ENCODE measurements around the gene IQSEC2.

Gene IQSEC2

DNA sequence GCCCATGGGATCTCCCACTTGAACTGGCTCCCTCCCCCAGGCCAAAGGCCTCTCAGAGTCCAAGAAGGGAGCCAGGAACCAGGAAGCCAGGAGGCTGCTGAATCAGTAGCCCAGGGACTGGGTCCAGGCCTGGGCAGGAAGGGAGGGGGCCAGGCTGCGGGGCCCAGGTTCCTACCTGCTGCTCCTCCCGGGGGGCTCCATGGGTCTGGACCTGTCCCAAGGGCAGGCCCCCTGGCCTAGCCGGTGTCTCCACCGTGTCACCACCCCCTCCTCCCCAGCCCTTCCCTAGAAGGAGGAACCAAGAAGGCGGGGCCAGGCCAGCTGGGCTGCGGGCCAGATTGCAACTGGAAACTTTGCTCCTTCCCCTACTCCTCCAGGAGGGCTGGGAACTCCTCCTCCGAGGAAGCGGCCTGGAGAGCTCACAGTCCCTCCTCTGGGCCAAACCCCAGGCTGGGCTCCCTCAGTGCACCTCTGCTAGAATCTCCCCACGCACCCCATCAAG is at the start of gene IQSEC2:
Gene IQSEC2, minus strand, starts transcription at position 264 of the 502 bp plus-strand sequence.
- DNase-seq (ENCODE audit: low read depth in 2 of 2): no peak

DNA sequence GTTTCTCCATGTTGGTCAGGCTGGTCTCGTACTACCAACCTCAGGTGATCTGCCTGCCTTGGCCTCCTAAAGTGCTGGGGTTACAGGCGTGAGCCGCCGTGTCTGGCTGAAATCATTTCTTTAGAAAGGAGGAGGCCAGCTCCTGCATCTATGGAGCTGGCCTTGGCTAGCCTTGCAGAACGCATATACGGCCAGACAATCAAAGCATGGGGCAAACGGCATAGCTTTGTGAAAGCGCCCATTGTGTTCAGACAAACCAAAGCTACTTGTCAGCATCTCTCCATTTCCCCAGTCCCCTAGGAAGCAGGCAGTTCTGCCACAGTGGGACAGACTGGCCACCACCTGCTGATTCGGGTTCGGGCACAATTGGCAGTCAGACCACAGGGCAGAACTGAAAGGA is 48.9 kb upstream of the IQSEC2 start:
- DNase-seq (ENCODE audit: low read depth in 2 of 2): no peak

DNA sequence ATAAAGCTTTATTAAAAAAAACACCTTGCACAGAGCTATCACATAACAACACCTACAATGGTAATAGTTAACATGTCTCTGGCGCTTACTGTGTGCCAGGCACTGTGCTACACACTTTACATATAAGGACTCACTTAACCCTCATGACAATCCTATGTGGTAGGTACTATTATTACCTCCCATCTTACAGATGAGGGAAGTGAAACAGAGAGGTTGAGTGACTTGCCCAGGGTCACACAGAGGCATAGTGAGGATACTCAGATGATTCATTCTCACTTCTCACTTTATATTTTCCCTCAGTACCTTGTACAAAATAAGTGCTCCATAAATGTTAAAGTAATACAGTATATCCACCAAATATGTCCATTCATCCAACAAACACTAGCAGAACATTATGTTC is 43.4 kb upstream of the IQSEC2 start:
- no peak for DNase-seq (ENCODE audit: low read depth in 2 of 2)

DNA sequence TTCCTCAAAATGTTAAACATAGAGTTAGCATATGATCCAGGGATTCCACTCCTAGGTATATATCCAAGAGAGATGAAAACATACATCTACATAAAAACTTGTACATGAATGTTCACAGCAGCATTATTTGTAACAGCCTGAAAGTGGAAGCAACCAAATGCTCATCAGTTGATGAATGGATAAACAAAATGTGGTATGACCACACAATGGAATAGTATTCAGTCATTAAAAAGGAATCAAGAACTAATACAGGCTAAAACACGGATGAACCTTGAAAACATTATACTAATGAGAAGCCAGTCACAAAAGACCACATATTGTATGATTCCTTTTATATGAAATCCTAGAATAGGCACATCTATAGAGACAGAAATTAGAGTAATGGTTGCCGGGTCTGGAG is 42.7 kb upstream of the IQSEC2 start:
- DNase-seq (ENCODE audit: low read depth in 2 of 2): no peak

DNA sequence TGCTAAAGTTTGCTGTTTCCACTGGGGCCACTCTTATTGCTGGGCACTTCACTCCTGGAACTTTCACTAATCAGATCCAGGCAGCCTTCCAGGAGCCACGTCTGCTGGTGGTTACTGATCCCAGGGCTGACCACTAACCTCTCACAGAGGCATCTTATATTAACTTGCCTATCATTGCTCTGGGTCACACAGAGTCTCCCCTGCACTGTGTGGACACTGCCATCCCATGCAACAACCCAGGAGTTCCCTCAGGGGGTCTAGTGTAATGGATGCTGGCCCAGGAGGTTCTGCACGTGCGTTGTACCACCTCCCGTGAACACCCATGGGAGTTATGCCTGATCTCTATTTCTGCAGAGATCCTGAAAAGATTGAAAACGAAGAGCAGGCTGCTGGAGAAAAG is 41.8 kb upstream of the IQSEC2 start:
- DNase-seq (ENCODE audit: low read depth in 2 of 2): no peak

DNA sequence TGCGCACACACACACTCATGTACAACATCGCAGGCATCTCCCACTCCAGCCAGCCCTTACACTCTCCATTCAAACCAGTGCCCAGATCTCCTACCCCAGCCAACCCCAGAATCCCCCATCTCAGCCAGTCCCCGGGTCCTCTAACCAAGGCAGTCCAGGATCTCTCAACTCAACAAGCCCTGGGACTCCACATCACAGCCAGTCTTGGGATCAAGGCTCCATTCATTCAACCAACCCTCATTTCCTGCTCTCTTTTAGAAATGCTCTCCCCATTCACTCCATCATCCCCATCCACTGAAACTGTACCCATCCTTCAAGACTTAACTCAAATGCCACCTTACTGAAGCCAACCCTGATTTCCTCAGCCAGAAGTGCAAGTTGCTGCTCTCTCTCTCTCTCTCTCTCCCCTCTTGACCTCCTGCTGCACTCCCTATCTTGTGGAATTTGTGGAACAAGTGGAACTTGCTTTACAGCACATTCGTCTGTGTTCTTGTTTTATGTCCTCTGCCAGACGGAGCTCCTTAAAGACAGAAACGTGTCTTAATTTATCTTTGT is 40.6 kb upstream of the IQSEC2 start:
- DNase-seq (ENCODE audit: low read depth in 2 of 2): no peak

DNA sequence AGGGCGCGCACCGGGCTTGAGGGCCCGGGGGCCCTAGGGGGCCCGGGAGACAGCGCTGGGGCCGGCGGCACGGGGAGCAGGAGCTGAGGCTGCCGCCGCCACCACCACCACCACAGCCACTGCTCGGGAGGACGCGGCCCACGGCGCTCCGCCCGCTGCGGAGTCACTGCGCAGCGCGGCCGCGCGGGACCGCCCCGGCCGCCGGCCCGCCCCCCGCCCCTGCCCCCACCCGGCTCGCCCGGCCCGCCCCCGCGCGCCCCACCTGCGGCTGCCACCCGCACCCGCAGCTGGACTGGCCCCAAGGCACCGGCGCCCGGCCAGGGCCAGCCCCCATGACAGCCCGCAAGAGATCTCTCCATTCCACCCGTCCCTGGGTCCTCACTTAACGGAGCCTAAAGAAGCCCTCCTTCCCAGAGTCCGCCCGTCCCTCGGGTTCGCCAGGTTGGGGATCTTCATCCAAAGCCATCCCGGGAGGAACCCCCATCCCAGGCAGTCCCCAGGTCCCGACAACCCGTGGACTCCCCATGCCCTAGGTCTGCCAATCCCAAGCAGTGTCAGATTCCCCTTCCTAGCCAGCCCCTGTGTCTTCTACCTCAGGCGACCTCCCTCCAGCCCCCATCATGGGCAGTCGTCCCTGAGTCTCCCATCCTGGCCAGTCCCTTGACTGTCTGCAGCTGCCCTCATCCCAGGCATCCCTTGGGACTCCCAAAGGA is 40.0 kb upstream of the IQSEC2 start:
- DNase-seq (ENCODE audit: low read depth in 2 of 2): no peak

DNA sequence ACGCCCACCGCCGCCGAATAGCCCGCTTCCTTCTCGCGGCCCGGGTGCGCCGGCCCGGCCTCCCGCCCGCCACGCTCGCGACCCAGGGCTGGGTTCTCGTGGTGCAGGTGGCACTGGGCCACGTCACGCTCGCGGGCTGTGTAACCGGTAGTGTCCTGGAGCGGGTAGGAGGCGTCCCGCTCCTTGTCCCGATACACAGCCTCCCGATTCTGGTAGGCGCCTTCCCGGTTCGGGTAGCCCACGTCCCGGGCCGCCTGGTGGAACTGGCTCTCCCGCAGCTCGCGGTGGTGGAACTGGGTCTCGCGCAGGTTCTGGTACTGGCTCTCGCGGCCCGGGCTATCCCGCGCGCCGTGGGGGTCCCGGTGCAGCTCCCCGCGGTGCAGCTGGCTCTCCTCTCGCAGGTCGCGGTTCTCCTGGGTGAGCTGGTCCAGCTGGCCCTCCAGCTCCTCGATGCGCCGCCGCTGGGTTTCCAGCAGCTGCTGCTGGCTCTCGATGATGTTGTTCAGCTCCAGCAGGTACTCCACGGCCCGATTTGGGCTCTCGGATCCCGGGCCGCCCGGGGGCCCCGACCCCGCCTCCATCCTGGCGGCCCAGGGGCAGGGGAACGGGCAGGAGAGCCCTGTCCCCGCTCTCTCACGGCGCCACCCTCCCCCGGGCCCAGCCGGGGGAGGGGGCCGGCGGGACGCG is 39.3 kb upstream of the IQSEC2 start:
- DNase-seq (ENCODE audit: low read depth in 2 of 2): no peak

DNA sequence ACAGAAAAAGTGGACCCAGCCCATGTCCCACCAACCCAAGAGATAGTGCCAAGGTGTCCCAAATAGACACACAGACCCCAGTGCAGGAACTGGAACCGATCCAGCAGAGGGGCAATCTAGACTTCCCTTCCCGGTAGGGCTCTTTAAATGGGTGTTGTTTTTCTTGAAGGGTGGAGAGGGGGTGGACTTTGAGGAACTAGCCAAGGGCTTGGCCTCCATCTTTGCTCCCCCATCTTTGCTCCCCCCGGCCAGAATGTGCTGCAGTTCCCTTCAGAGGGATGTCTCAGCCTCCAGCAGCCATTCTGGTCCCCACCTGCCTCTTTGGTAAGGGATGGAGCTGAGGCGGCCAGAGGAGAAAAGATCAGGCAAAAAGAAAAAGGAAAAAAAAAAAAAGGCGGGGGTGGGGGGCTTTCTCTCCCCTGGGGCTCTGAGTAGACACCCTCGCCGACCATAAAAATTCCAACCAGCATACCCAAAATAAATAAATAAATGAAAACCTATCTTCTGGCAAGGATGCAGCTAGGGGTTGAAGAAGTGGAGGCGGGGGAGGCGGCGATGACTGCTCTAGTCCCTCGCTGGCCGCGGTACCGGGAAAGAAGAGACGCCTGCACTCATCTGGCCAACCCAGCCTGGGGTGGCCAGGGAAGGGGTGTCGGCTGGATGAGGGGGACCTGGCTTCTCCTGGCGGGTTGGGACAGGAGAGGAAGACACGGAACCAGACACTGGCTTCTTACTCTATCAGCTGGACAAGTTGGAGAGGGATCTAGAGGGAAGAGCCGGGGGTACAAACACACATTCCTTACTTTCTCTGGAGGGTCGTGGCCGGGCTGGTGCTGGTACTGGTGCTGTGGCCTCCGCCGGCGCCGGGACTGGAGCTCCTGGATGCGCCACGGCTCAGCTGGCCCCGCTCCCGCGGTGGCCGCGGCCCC is 38.5 kb upstream of the IQSEC2 start:
- no peak for DNase-seq (ENCODE audit: low read depth in 2 of 2)

DNA sequence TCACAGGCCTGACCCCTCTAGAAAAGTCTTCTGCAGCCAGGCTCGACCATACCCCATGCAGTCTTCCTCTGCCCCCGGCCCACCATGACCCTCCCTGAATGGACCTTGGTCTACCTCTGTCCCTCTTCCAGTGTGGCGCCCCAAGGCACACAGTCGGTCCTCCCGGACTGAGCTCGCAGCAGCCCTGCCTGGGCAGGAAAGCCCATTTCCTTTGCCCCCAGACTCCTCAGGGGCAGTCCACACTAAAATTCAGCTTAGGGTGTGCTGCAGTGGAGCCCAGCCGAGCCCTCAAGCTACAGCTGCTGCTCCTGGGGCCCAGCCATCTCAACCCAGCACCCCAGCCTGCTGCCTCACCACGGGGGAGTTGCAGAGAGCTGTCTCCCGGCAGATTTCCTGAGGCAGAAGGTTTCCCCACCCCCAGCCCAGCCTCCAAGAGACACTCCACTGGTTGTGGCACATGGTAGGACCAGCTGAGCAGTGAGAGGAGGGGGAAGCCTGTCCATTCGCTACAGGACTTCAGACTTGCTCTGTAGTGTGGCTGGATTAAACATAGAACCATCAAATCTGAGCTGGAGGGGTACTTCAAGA is 37.5 kb upstream of the IQSEC2 start:
- DNase-seq (ENCODE audit: low read depth in 2 of 2): no peak

DNA sequence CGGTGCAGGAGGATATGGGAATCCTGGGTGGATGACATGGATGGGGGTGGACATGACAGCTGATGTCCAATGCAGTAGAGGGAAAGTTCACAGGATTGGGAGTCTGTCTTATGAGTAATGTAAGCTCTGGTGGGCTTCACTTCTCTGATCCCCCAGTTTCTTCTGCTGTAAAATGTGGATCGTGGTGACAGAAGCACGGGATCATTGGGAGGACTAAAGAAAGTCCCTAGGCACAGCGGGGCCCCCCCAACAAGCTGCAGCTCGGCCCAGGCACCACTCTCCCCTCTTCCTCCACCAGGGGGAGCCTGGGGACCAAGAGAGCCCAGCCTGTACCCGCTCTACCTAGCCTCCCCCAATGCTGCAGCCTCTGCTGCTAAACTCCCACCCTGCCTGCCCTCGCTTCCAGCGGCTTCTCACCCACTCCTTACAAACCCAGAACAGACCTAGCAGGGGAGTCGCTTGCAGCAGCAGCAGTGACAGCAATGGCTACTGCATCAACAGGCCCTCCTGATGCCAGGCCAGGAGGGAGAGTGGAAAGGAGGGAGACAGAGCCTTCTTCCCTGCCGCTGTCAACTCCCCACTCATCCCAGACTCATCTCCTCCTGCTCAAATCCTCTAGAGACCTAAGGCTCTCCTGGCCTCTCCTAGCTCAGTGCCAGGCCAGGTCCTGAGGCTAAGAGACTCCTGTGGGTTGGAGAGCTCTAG is 36.1 kb upstream of the IQSEC2 start:
- peak; percentile 43 to 58 for DNase-seq (ENCODE audit: low read depth in 2 of 2)

DNA sequence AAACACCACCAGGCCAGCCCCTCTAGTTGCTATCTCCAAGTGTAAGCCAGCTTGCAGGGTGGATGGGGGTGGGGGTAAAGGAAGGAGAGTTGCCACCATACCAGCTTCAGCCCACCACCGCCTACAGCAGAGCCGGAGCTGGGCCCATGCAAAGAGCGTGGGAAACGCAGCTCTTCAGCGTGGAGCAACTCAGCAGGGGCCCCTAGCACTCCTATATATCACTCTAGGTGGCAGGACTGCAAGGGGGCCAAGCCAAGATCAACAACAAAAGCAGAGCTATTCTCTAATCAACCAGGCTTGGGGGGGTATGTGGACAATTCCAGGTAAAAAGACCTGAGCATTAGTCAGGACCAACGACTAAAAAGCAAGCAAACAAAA is 35.5 kb upstream of the IQSEC2 start:
- DNase-seq (ENCODE audit: low read depth in 2 of 2): no peak

DNA sequence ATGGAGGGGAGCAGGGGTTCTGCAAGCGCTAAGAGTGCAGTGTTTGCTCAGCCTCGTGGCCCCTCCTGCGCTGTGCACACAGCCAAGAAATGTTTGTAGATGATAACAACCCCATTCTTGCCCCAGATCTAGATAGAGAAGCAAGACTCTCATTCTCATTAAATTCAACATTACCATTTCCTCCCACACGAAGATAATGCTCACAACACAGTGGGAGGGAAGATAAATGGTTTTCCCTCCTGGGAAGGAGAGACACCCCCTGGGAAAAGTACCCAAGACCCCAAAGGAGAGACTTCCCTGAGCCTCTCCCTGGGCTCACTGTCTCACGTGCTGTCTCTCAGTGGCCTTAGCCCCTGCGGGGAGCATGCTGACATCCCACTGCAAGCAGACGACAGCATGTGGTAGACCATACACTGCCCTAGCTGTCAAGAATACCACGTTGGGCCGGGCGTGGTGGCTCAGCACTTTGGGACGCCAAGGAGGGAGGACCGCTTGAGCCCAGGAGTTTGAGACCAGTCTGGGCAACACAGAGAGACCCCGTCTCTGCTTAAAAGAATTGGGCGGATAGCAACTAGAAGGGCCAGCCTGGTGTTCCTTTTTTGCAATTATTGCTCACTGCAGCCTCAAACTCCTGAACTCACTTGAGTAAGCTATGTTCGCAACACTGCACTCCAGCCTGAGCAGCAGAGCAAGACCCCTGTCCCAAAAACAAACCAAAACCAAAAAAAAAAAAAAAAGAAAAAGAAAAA is 34.9 kb upstream of the IQSEC2 start:
- no peak for DNase-seq (ENCODE audit: low read depth in 2 of 2)

DNA sequence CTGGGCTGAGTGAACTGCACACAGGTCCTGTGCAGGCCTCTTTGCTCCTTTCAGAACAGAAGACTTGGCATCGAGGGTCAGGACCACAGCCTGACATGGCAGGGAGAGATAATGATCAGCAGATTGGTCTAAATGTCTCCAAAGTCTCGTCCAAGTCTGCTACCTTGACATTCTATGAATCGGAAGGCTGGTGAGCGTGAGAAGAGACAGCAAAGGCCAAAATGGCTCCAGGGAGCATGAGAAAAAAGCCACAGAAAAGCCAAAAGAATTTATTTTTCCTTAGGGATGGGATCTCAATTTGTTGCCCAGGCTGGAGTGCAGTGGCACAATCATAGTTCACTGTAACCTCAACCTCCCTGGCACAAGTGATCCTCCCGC is 32.3 kb upstream of the IQSEC2 start:
- DNase-seq (ENCODE audit: low read depth in 2 of 2): no peak

DNA sequence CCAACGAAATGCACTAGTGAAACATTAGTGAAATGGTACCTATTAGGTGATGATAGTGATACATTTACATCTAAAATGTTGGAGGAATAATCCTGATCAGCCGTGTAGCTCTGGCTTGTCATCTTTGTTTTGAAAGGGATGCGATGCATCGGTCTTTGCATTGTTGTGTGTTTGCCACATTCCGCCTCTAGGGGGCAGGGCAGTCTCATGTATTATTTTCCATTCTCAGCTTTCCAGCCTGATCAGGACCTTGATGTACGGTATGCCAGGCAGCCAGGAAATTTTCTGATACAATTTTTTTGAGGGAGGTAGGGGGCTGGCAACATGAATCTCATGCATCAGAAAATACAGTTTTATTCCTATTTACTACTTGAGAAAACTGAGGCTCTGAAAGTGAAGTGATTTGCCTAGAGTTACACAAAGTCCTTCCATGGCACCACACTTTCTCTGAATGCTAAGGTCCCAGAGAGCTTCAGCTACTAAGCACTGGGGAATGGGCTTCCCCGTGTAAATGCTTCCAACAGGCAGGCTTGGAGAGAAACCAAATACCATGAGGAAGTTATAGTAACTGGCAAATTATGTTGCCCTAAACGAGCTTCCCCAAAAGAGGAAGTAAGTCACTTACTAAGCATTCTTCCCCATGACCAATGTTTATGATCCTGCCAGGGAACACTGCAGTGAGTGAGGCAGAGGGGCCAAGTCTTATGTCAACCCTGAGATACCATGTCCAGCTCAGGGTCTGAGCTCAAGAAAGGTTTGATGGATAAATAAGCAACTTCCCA is 31.8 kb upstream of the IQSEC2 start:
- DNase-seq (ENCODE audit: low read depth in 2 of 2): peak; percentile 40 to 48

DNA sequence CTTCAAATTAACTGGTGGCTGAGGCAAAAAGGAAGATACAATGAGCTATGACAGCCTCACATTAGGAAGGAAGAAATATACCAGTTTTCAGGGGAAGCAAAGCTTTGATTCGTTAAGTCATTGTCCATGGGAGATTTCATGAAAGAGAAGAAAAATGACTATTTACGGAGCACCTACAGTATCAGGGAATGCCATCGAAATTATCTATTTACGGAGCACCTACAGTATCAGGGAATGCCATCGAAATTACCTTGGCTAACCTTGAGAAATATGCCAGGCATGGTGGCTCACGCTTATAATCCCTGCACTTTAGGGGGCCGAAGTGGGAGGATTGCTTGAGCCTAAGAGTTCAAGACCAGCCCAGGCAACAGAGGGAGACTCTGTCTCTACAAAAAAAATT is 28.5 kb upstream of the IQSEC2 start:
- DNase-seq (ENCODE audit: low read depth in 2 of 2): no peak

DNA sequence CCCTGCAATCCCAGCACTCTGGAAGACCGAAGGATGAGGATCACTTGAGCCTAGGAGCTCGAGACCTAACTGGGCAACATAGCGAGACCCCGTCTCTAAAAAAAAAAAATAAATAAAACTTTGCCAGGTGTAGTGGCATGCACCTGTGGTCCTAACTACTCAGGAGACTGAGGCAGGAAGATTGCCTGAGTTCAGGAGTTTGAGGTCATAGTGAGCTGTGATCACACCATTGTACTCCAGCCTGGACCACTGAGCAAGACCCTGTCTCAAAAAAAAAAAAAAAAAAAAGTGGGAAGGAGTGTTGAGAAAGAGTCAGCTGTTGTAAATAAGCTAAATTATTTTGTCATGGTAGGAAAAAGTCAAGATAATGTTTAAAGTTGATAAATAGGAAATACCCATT is 27.5 kb upstream of the IQSEC2 start:
- DNase-seq (ENCODE audit: low read depth in 2 of 2): no peak

DNA sequence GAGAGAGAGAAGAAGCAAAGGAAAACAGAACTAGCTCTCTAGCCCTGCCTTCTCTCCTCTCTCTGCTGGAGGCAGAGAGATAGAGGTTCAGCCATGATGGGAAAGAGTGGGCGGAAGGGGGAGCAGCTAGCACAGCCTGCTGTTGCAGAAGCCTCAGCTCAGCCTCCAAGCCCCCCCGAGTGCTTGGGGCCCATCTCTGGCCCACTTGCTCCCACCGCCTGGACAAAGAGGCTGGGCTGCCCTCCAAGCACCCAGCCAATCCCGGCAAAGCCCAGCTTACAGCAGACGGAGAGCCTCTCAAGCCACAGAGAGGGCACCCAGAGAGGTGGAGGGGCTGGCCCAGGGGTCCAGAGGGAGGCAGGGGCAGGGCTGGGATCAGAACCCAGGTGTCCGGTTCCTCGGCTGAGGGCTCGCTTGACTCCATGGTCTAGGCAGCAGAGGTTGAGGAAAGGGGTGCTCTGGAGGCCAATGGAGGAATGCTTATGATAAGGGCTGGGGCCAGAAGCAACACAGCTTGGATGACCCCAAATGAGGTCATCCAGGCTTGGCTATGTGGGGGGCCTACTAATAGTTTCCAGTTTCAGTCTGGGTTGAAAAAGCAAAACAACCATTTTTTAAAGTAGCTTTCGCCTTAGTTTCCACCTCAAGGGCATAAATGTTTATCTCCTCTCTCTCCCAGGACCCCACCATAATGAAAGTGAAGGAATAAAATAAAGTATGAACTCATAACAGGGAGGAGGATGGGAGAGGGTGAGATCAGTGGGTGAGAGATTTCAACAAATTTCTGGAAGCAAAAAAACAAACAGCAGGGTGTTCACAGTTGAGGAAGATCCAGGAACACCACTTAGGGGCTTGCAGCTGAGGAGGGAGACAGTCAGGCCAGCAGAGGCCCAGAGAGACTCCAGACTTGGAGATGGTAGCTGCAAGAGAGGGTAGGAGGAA is 24.9 kb upstream of the IQSEC2 start:
- no peak for DNase-seq (ENCODE audit: low read depth in 2 of 2)

All from stimulated activated CD8-positive, alpha-beta memory T cell treated with anti-CD3 and anti-CD28 coated beads, Interleukin-2, amount 100 ng/mL, for 48 hours (primary cell).